ENCODE results near the gene RTN3. TPM values are rescaled to one million over a fixed set of nuclear protein-coding genes. Genes with fewer than 3 reads are reported as not detected.
A peak's percentile ranks its signal among the peaks of the same experiment; 100 is the strongest.

The RTN3 gene
- total RNA-seq, 2 experiments from 2014 or later, result 46.7 to 47.6 TPM

DNA sequence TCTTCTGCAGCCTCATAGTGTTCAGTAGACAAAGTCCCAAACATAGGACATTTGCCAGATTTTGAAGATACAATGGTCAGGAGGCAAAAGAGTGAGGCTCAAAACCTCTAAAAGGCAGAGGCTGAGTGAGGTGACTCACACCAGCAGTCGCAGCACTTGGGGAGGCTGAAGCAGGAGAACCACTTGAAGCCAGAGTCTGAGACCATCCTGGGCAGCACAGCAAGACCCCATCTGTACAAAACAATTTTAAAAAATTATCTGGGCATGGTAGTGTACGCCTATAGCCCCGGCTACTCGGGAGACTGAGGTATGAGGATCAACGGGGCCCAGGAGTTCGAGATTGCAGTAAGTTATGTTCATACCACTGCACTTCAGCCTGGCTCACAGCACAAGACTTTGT, 101.4 kb downstream of the RTN3 start:
- no peaks in the 10 kb centered on the region for H3K9me3 Mint-ChIP-seq
- CTCF ChIA-PET, result interaction anchor here (0.6 kb wide), 1 partner anchor 77 kb away, joined by 3 read pairs; no protein-coding TSS in a partner anchor
- H3K27me3 Mint-ChIP-seq (ENCODE audit: low read depth), result no peaks in the 10 kb centered on the region
- no peaks in the 10 kb centered on the region for H3K36me3 Mint-ChIP-seq (ENCODE audit: low read depth)
- no peak for DNase-seq
- no peak overlapping the region for H3K27ac Mint-ChIP-seq
- intact Hi-C loops (cut with micrococcal nuclease), result no loop called here
- peaks cover 9% of the 10 kb centered on the region for H3K4me1 Mint-ChIP-seq (ENCODE audit: low read depth)
- H3K4me3 Mint-ChIP-seq, result no peak overlapping the region

DNA sequence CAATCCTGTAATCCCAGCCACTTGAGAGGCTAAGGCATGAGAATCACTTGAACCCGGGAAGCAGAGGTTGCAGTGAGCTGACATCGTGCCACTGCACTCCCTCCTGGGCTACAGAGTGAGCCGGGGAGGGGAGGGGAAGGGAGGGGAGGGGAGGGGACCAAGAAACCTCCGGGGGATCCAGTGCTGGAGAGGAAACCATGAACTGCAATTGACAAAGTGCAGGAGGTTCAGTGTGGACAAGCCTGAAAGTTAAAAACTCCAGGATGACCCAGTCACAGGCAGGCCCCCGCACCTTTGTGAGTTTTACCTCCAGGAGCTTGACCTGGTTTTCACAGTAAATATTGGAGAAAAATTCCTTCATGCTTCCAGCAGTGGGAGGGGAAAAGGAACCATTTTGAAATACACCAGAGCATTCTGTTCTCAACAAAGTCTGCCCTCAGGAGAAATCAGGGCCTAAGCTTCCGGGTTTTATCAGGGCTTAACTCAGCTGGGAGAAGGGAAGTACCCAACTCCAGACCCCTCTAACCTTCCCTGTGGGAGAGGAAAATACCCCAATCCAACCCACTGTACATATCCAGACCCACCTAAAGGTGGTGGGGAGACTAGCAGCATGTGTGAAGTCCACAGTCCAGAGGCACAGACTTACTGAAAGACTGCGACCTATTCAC, 102.8 kb downstream of the RTN3 start:
- no peaks in the 10 kb centered on the region for H3K9me3 Mint-ChIP-seq
- no peak overlapping the region for H3K27ac Mint-ChIP-seq
- no peaks in the 10 kb centered on the region for H3K27me3 Mint-ChIP-seq (ENCODE audit: low read depth)
- intact Hi-C loops (cut with micrococcal nuclease), result no loop called here
- DNase-seq, result no peak
- H3K4me3 Mint-ChIP-seq, result no peak overlapping the region
- CTCF ChIA-PET, result interaction anchor here (0.7 kb wide), 1 partner anchor 83 kb away, joined by 3 read pairs; no protein-coding TSS in a partner anchor
- no peaks in the 10 kb centered on the region for H3K36me3 Mint-ChIP-seq (ENCODE audit: low read depth)
- H3K4me1 Mint-ChIP-seq (ENCODE audit: low read depth), result peaks cover 9% of the 10 kb centered on the region

DNA sequence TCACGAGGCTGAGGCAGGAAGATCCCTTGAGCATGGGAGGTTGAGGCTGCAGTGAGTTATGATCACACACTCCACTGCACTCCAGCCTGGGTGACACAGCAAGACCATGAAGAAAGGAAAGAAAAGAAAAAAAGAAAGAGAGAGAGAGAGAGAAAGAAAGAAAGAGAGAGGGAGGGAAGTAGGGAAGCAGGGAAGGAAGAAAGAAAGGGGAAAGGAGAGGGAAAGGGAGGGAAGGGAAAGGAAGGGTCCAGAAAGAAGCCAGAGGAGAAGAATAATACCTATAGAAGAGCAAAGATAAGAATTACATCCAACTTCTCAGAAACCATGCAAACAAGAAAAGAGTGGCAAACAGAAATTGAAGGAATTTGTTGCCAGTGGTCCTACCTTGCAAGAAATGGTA, 104.5 kb downstream of the RTN3 start:
- CTCF ChIA-PET, result no interaction called here
- Mint-ChIP-seq H3K4me1 (ENCODE audit: low read depth) (peaks cover 9% of the 10 kb centered on the region), H3K4me3 (no peak overlapping the region), H3K36me3 (ENCODE audit: low read depth) (no peaks in the 10 kb centered on the region), H3K27me3 (ENCODE audit: low read depth) (no peaks in the 10 kb centered on the region), H3K27ac (no peak overlapping the region), H3K9me3 (no peaks in the 10 kb centered on the region)
- DNase-seq, result no peak
- intact Hi-C loops (cut with micrococcal nuclease), result no loop called here

DNA sequence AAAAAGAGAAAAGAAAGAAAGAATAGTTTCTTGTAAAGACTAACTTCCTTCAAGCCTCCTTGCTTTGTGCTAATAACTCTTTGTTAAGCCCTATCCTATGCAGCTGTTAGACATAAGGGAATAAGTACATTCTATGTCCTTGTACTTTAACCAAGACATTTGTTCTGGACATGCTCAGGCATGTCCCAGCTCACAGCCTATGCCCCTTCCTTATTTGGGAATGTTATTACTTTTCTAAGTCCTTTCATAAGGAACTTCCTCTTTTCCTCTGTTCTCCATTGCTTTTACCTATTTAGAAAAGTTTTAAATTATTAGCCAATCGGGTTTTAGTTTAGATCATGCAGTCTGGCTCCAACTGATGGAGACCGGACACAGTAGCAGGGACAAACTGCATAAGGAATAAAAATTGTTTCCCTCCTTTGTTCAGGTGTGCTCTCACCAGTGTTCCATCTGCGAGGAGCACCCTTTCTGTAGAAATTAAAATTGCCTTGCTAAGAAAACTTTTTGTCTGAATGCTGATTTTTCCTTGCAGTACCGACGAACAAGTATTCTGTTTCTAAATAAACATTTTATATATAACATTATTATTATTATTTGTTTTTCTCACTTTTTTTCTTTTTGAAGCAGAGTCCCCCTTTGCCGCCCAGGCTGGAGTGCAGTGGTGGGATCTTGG, 110.3 kb downstream of the RTN3 start:
- CTCF ChIA-PET, result no interaction called here
- intact Hi-C loops (cut with micrococcal nuclease), result no loop called here
- H3K9me3 Mint-ChIP-seq, result peaks cover 15% of the 10 kb centered on the region
- no peak overlapping the region for H3K4me3 Mint-ChIP-seq
- no peak for DNase-seq
- peaks cover 2% of the 10 kb centered on the region for H3K36me3 Mint-ChIP-seq (ENCODE audit: low read depth)
- no peaks in the 10 kb centered on the region for H3K4me1 Mint-ChIP-seq (ENCODE audit: low read depth)
- H3K27ac Mint-ChIP-seq, result no peak overlapping the region
- peaks cover 4% of the 10 kb centered on the region for H3K27me3 Mint-ChIP-seq (ENCODE audit: low read depth)

DNA sequence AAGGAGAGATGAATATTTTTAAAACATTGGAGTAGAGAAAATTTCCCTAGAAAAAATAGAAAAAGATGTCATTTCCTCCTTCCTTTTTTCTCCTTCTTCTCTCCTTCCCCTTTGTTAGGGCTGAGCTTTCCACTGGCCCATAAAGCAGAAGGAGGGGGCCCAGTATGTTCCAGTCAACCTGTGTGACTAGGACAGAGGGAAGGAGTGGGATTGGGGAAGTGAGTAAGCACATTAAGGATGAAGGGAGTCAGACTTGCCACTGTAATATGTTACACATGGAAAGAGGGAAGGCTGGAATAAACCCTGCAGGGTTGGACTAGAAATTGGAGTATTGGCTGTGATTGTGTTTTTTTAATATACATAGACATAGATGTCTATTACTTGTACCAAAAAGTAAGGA, 111.9 kb downstream of the RTN3 start:
- peaks cover 15% of the 10 kb centered on the region for H3K9me3 Mint-ChIP-seq
- peaks cover 2% of the 10 kb centered on the region for H3K36me3 Mint-ChIP-seq (ENCODE audit: low read depth)
- intact Hi-C loops (cut with micrococcal nuclease), result no loop called here
- CTCF ChIA-PET, result no interaction called here
- peaks cover 5% of the 10 kb centered on the region for H3K27me3 Mint-ChIP-seq (ENCODE audit: low read depth)
- no peak overlapping the region for H3K4me3 Mint-ChIP-seq
- no peaks in the 10 kb centered on the region for H3K4me1 Mint-ChIP-seq (ENCODE audit: low read depth)
- DNase-seq, result no peak
- no peak overlapping the region for H3K27ac Mint-ChIP-seq

DNA sequence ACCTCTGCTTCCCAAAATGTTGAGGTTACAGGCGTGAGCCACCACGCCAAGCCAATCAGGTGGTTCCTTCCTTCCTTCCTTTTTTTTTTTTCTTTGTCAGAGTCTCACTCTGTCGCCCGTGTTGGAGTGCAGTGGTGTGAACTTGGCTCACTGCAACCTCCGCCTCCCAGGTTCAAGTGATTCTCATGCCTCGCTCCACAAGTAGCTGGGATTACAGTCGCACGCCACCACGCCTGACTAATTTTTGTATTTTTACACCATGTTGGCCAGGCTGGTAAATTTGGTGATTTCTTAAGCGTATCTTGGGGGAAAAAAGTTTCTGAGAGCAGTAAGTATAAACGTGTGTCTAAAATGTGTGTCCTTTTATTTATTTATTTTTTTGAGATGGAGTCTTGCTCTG, 113.8 kb downstream of the RTN3 start:
- Mint-ChIP-seq H3K27ac (peak overlapping the region; percentile 41), H3K9me3 (peaks cover 15% of the 10 kb centered on the region), H3K27me3 (ENCODE audit: low read depth) (peaks cover 7% of the 10 kb centered on the region), H3K4me1 (ENCODE audit: low read depth) (no peaks in the 10 kb centered on the region), H3K4me3 (no peak overlapping the region), H3K36me3 (ENCODE audit: low read depth) (peaks cover 2% of the 10 kb centered on the region)
- intact Hi-C loops (cut with micrococcal nuclease), result no loop called here
- CTCF ChIA-PET, result no interaction called here
- DNase-seq, result no peak

DNA sequence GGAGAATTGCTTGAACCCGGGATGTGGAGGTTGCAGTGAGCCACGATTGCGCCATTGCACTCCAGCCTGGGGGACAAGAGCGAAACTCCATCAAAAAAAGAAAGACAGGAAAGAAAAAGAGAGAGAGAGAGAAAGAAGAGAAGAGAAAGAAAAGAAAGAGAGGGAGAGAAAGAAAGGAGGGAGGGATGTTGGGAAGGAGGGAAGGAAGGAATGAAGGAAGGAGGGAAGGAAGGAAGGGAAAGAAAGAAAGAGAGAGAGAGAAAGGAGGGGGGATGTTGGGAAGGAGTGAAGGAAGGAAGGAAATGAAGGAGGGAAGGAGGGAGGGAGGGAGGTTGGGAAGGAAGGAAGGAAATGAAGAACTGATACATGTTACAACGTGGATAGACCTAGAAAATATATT, 119.6 kb downstream of the RTN3 start:
- no peak overlapping the region for H3K4me3 Mint-ChIP-seq
- CTCF ChIA-PET, result no interaction called here
- no peaks in the 10 kb centered on the region for H3K36me3 Mint-ChIP-seq (ENCODE audit: low read depth)
- no peaks in the 10 kb centered on the region for H3K9me3 Mint-ChIP-seq
- H3K27me3 Mint-ChIP-seq (ENCODE audit: low read depth), result peaks cover 4% of the 10 kb centered on the region
- H3K4me1 Mint-ChIP-seq (ENCODE audit: low read depth), result no peaks in the 10 kb centered on the region
- DNase-seq, result no peak
- H3K27ac Mint-ChIP-seq, result no peak overlapping the region
- intact Hi-C loops (cut with micrococcal nuclease), result no loop called here

DNA sequence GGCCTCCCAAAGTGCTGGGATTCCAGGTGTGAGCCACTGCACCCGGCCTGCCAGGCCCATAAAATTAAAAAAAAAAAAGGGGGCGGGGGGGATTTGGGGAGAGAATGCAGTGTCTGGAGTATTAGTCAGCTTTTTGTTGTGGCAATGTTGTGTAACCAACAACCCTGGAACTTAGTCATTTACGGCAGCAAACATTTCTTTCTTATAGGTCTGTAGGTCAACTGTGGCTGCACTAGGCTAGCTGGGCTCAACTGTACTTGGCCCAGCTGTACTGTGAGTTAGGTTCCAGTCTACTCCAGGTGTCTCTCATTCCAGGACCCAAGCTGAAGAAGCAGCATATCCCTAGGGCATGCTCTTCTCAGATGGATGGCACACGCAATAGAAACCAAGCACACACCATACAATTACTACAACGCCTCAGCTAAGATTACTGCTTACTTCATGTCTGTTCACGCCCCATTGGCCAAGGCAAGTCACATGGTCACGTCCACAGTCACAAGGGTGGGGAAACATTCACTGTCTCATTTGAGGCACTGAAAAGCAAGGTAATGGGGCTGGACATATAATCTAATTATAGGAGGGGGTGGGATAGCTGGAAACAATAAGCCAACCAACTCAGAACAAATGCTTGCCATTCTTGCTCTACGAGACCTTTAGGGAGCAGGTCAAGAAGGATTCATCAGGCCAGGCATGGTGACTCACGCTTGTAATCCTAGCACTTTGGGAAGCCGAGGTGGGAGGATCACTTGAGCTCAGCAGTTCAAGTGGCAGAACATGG, 121.5 kb downstream of the RTN3 start:
- H3K27ac Mint-ChIP-seq, result no peak overlapping the region
- H3K4me3 Mint-ChIP-seq, result no peak overlapping the region
- CTCF ChIA-PET, result interaction anchor here (0.6 kb wide), 1 partner anchor 35 kb away, joined by 3 read pairs; no protein-coding TSS in a partner anchor

DNA sequence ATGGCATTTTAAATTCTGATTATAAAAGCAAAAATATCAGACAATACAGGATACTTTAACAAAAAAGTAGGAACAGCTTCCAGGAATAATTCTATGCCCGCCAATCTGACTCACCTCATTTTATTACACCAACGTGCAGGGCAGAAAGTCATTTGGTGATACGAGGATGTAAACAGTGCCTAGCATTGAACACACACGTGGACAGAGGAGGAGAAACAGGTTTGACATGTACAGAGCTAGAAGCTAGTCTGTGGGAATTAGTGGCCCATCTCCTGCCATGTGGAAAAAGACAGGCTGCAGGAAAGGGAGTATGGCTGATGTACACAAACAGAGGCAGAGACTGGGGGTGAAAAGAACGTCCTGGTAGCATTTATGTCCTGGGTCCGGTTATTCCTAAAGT, 123.0 kb downstream of the RTN3 start:
- CTCF ChIA-PET, result no interaction called here
- H3K9me3 Mint-ChIP-seq, result no peaks in the 10 kb centered on the region
- no peaks in the 10 kb centered on the region for H3K27me3 Mint-ChIP-seq (ENCODE audit: low read depth)

More for the DNA sequence above, 121.5 kb downstream of the RTN3 start:
- peaks cover 4% of the 10 kb centered on the region for H3K27me3 Mint-ChIP-seq (ENCODE audit: low read depth)
- no peaks in the 10 kb centered on the region for H3K36me3 Mint-ChIP-seq (ENCODE audit: low read depth)
- intact Hi-C loops (cut with micrococcal nuclease), result no loop called here
- no peak for DNase-seq
- H3K4me1 Mint-ChIP-seq (ENCODE audit: low read depth), result no peaks in the 10 kb centered on the region
- no peaks in the 10 kb centered on the region for H3K9me3 Mint-ChIP-seq

DNA sequence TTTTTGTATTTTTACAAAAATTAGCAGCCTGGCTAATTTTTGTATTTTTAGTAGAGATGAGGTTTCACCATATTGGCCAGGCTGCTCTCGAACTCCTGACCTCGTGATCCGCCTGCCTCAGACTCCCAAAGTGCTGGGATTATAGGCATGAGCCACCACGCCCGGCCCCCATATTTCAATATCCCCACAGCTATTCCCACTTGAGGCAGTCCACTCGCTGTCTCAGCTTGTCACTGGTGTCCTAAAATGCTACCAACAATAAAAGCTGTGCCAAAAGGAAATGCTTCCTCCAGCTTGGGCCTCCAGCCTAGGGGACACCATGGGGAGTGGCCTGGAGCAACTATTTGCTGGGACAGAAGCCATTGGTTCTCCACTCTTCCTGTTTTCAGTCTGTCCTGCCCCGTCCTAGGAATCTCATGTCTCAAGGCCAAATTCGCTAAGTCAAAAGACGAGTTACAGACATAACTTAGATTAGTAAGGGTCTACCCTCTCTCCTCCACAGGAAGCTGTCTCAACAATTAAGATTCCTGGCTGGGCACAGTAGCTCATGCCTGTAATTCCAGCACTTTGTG, 124.6 kb downstream of the RTN3 start:
- Mint-ChIP-seq H3K27ac (no peak overlapping the region), H3K9me3 (no peaks in the 10 kb centered on the region), H3K4me3 (no peak overlapping the region), H3K36me3 (ENCODE audit: low read depth) (no peaks in the 10 kb centered on the region), H3K27me3 (ENCODE audit: low read depth) (no peaks in the 10 kb centered on the region), H3K4me1 (ENCODE audit: low read depth) (no peaks in the 10 kb centered on the region)
- intact Hi-C loops (cut with micrococcal nuclease), result no loop called here
- DNase-seq, result no peak
- CTCF ChIA-PET, result interaction anchor here (0.5 kb wide), 1 partner anchor 168 kb away, joined by 3 read pairs; no protein-coding TSS in a partner anchor

More for the DNA sequence above, 123.0 kb downstream of the RTN3 start:
- intact Hi-C loops (cut with micrococcal nuclease), result no loop called here
- Mint-ChIP-seq H3K4me3 (no peak overlapping the region), H3K36me3 (ENCODE audit: low read depth) (no peaks in the 10 kb centered on the region), H3K4me1 (ENCODE audit: low read depth) (no peaks in the 10 kb centered on the region), H3K27ac (no peak overlapping the region)
- DNase-seq, result no peak
